ENCODE data around the gene NIPBL. TPM values are rescaled to one million over a fixed set of nuclear protein-coding genes. Genes with fewer than 3 reads are reported as not detected.
"Not testable (repeated sequence)": the region's sequence is repeated elsewhere in the genome, so short reads cannot be mapped to it uniquely, and the experiment has no call there.

NIPBL gene
- total RNA-seq, 1 donor from 2014 or later: 35.4 TPM

GRCh38 chr5:36985387-36985786 is 108.8 kb downstream of the NIPBL start:
- no peak for ATAC-seq
- no peak for DNase-seq (ENCODE audit: missing footprints)
- intact Hi-C loops (cut with DNase I): no loop called here

GRCh38 chr5:36988396-36988795 is 111.8 kb downstream of the NIPBL start:
- intact Hi-C loops (cut with DNase I): no loop called here
- ATAC-seq (no peak), DNase-seq (ENCODE audit: missing footprints) (no peak)

GRCh38 chr5:36998578-36998977 is 122.0 kb downstream of the NIPBL start:
- DNase-seq (ENCODE audit: missing footprints) (no peak), ATAC-seq (no peak)
- intact Hi-C loops (cut with DNase I): no loop called here

GRCh38 chr5:37002176-37002751 is 125.7 kb downstream of the NIPBL start:
- no peak for DNase-seq (ENCODE audit: missing footprints)
- ATAC-seq: no peak
- intact Hi-C loops (cut with DNase I): no loop called here

- DNase-seq (ENCODE audit: missing footprints) (no peak), ATAC-seq (no peak)
- intact Hi-C loops (cut with DNase I): loop anchor here (2.0 kb wide), 1 partner anchor 272 kb away; no protein-coding TSS in a partner anchor
Measured at GRCh38 chr5:37005252-37005651, 128.7 kb downstream of the NIPBL start.

- ATAC-seq: no peak
- no peak for DNase-seq (ENCODE audit: missing footprints)
- intact Hi-C loops (cut with DNase I): loop anchor here (2.0 kb wide), 1 partner anchor 273 kb away; no protein-coding TSS in a partner anchor
Measured at GRCh38 chr5:37005946-37006540, 129.5 kb downstream of the NIPBL start.

GRCh38 chr5:37013181-37013580 is 136.6 kb downstream of the NIPBL start:
- intact Hi-C loops (cut with DNase I); ATAC-seq; DNase-seq (ENCODE audit: missing footprints): not testable (repeated sequence)

- intact Hi-C loops (cut with DNase I): no loop called here
- ATAC-seq (no peak), DNase-seq (ENCODE audit: missing footprints) (no peak)
Measured at GRCh38 chr5:37014321-37014720, 137.8 kb downstream of the NIPBL start.

GRCh38 chr5:37015795-37016666 is 139.5 kb downstream of the NIPBL start:
- no peak for DNase-seq (ENCODE audit: missing footprints)
- intact Hi-C loops (cut with DNase I): no loop called here
- ATAC-seq: no peak

- intact Hi-C loops (cut with DNase I): no loop called here
- ATAC-seq: no peak
- no peak for DNase-seq (ENCODE audit: missing footprints)
Measured at GRCh38 chr5:37028910-37029309, 152.3 kb downstream of the NIPBL start.

- intact Hi-C loops (cut with DNase I): no loop called here
- DNase-seq (ENCODE audit: missing footprints) (no peak), ATAC-seq (no peak)
Measured at GRCh38 chr5:37029436-37029835, 152.9 kb downstream of the NIPBL start.

GRCh38 chr5:37034955-37035354 is 158.4 kb downstream of the NIPBL start:
- ATAC-seq (no peak), DNase-seq (ENCODE audit: missing footprints) (no peak)
- intact Hi-C loops (cut with DNase I): no loop called here

- intact Hi-C loops (cut with DNase I): no loop called here
- DNase-seq (ENCODE audit: missing footprints) (no peak), ATAC-seq (no peak)
Measured at GRCh38 chr5:37037840-37038239, 161.3 kb downstream of the NIPBL start.

GRCh38 chr5:37039824-37040223 is 163.3 kb downstream of the NIPBL start:
- ATAC-seq (no peak), DNase-seq (ENCODE audit: missing footprints) (no peak)
- intact Hi-C loops (cut with DNase I): loop anchor here (10.0 kb wide), 2 partner anchors 135 to 285 kb away; no protein-coding TSS in a partner anchor

- ATAC-seq (no peak), DNase-seq (ENCODE audit: missing footprints) (no peak)
- intact Hi-C loops (cut with DNase I): loop anchor here (10.0 kb wide), 2 partner anchors 131 to 281 kb away; no protein-coding TSS in a partner anchor
Measured at GRCh38 chr5:37043693-37044092, 167.1 kb downstream of the NIPBL start.

- ATAC-seq (no peak), DNase-seq (ENCODE audit: missing footprints) (no peak)
- intact Hi-C loops (cut with DNase I): loop anchor here (10.0 kb wide), 2 partner anchors 131 to 281 kb away; no protein-coding TSS in a partner anchor
Measured at GRCh38 chr5:37044120-37044519, 167.6 kb downstream of the NIPBL start.

GRCh38 chr5:37045703-37046102 is 169.1 kb downstream of the NIPBL start:
- DNase-seq (ENCODE audit: missing footprints): no peak
- intact Hi-C loops (cut with DNase I): loop anchor here (10.0 kb wide), 2 partner anchors 129 to 279 kb away; no protein-coding TSS in a partner anchor
- no peak for ATAC-seq

- ATAC-seq: no peak
- intact Hi-C loops (cut with DNase I): loop anchor here (10.0 kb wide), 2 partner anchors 127 to 277 kb away; no protein-coding TSS in a partner anchor
- no peak for DNase-seq (ENCODE audit: missing footprints)
Measured at GRCh38 chr5:37047947-37048346, 171.4 kb downstream of the NIPBL start.

- intact Hi-C loops (cut with DNase I): no loop called here
- no peak for ATAC-seq
Measured at GRCh38 chr5:37054391-37054790, 177.8 kb downstream of the NIPBL start.

More at GRCh38 chr5:37054391-37054790, 177.8 kb downstream of the NIPBL start:
- no peak for DNase-seq (ENCODE audit: missing footprints)
